ENCODE measurements around the gene SMARCA2.

The SMARCA2 gene

DNA sequence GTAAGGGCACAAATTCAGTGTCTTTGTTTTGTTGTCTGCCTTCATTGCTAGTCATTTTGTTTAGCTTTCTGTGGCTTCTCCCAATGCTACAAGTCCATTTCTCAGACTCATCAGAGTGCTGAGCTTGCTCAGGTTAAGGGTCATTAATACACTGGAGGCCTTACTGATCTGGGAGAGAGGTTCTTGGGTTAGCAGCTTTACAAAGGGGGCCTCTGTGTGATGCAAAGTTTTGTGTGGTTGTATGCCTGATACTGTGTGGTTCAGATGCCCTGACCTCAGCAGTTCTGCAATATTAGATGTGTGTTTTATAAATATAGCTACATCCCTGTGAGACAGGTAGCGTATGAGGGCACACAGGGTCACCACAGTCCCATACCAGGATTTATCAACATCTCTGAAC lies 34.8 kb upstream of the SMARCA2 start:
- no peak for TF ChIP-seq EZH2 (IDR thresholded peaks at IDR 0.05)
- TF ChIP-seq POLR2AphosphoS5 (IDR thresholded peaks at IDR 0.05; ENCODE audit: borderline replicate concordance, low read depth, low read length) = no peak
- no peak for TF ChIP-seq FOXP2 (optimal IDR thresholded peaks at IDR 0.05; ENCODE audit: control extremely low read depth, extremely low read length, insufficient read depth)

GRCh38 chr9:1982074-1982473 lies 33.1 kb upstream of the SMARCA2 start:
- Histone ChIP-seq H3K27ac (no peak overlapping the region), H3K9ac (ENCODE audit: insufficient read length) (no peak overlapping the region), H3K4me3 (no peak overlapping the region), H3K36me3 (ENCODE audit: insufficient read depth, low read length) (no peaks in the 10 kb centered on the region), H3K9me3 (ENCODE audit: low read depth, low read length) (no peaks in the 10 kb centered on the region)
- TF ChIP-seq EZH2 (IDR thresholded peaks at IDR 0.05) = no peak
- no peak for TF ChIP-seq FOXP2 (optimal IDR thresholded peaks at IDR 0.05; ENCODE audit: control extremely low read depth, extremely low read length, insufficient read depth)
- TF ChIP-seq POLR2AphosphoS5 (IDR thresholded peaks at IDR 0.05; ENCODE audit: borderline replicate concordance, low read depth, low read length) = no peak
- no peak for DNase-seq (ENCODE audit: low read depth, low spot score)

More for the DNA sequence above, 34.8 kb upstream of the SMARCA2 start:
- H3K27ac ChIP-seq = peak overlapping the region; percentile 58
- H3K36me3 ChIP-seq (ENCODE audit: insufficient read depth, low read length) = no peaks in the 10 kb centered on the region
- DNase-seq (ENCODE audit: low read depth, low spot score) = no peak
- H3K9ac ChIP-seq (ENCODE audit: insufficient read length) = peak overlapping the region; percentile 56
- H3K9me3 ChIP-seq (ENCODE audit: low read depth, low read length) = no peaks in the 10 kb centered on the region
- peak overlapping the region; percentile 63 for H3K4me3 ChIP-seq

DNA sequence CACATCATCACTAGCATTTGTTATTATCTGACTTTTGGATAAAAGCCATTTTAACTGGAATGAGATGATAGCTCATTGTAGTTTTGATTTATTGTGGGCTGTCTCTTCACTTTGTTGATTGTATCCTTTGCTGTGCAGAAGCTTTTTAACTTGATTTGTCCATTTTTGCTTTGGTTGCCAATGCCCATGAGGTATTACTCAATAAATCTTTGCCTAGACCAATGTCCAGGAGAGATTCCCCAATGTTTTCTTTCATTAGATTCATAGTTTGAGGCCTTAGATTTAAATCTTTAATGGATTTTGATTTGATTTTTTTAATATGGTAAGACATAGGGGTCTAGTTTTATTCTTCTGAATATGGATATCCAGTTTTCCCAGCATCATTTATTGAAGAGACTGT lies 28.8 kb upstream of the SMARCA2 start:
- no peak for DNase-seq (ENCODE audit: low read depth, low spot score)
- no peak overlapping the region for H3K4me3 ChIP-seq
- no peak overlapping the region for H3K27ac ChIP-seq
- no peaks in the 10 kb centered on the region for H3K36me3 ChIP-seq (ENCODE audit: insufficient read depth, low read length)
- no peak for TF ChIP-seq EZH2 (IDR thresholded peaks at IDR 0.05)
- no peak for TF ChIP-seq POLR2AphosphoS5 (IDR thresholded peaks at IDR 0.05; ENCODE audit: borderline replicate concordance, low read depth, low read length)
- TF ChIP-seq FOXP2 (optimal IDR thresholded peaks at IDR 0.05; ENCODE audit: control extremely low read depth, extremely low read length, insufficient read depth) = no peak
- no peaks in the 10 kb centered on the region for H3K9me3 ChIP-seq (ENCODE audit: low read depth, low read length)
- no peak overlapping the region for H3K9ac ChIP-seq (ENCODE audit: insufficient read length)

GRCh38 chr9:1989500-1989899 lies 25.6 kb upstream of the SMARCA2 start:
- no peak for TF ChIP-seq POLR2AphosphoS5 (IDR thresholded peaks at IDR 0.05; ENCODE audit: borderline replicate concordance, low read depth, low read length)
- H3K36me3 ChIP-seq (ENCODE audit: insufficient read depth, low read length) = no peaks in the 10 kb centered on the region
- H3K9me3 ChIP-seq (ENCODE audit: low read depth, low read length) = no peaks in the 10 kb centered on the region
- H3K27ac ChIP-seq = no peak overlapping the region
- no peak overlapping the region for H3K9ac ChIP-seq (ENCODE audit: insufficient read length)
- H3K4me3 ChIP-seq = no peak overlapping the region
- DNase-seq (ENCODE audit: low read depth, low spot score) = no peak

DNA sequence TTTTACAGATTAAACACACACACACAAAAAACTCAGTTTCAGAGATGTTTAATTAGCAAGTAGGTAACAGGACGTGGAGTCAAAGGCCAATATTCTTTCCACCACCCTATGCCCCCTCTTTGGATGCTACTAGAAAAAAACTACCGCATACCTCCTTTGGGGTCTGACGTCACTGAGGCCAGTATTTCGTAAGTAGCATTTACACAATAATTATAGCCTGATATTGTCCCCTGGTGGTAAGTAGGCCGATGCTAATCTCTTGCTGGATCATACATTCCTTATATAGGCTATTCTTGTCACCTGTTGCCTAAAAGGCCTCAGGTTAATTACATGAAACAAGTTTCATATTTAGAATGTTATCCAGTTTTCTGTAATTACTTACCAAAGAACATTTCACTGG lies 21.0 kb upstream of the SMARCA2 start:
- no peak overlapping the region for H3K9ac ChIP-seq (ENCODE audit: insufficient read length)
- peak overlapping the region; percentile 95 for H3K27ac ChIP-seq
- no peak for TF ChIP-seq EZH2 (IDR thresholded peaks at IDR 0.05)
- TF ChIP-seq POLR2AphosphoS5 (IDR thresholded peaks at IDR 0.05; ENCODE audit: borderline replicate concordance, low read depth, low read length) = no peak
- no peak for TF ChIP-seq FOXP2 (optimal IDR thresholded peaks at IDR 0.05; ENCODE audit: control extremely low read depth, extremely low read length, insufficient read depth)
- DNase-seq (ENCODE audit: low read depth, low spot score) = no peak
- no peaks in the 10 kb centered on the region for H3K36me3 ChIP-seq (ENCODE audit: insufficient read depth, low read length)
- H3K9me3 ChIP-seq (ENCODE audit: low read depth, low read length) = no peaks in the 10 kb centered on the region
- no peak overlapping the region for H3K4me3 ChIP-seq

DNA sequence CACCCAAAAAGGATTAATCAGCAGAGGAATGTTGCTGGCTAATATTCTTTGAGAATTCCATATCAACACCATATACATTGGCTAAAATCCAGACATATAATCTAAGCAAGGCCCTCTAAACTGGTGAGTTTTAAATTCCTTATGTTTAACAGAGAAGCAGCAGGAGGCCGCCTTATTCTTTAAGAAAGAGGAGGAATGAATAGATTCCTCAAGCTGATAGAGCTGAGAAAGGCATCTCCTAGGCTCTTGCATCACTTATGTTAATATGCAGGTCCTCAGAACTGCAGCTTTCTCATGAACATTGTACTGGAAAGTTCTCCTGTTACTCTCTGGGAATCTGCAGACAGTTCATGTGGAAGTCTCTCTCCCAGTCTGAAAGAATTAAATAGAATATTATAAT lies 20.1 kb upstream of the SMARCA2 start:
- H3K9me3 ChIP-seq (ENCODE audit: low read depth, low read length) = no peaks in the 10 kb centered on the region
- no peak overlapping the region for H3K9ac ChIP-seq (ENCODE audit: insufficient read length)
- H3K27ac ChIP-seq = peak overlapping the region; percentile 95
- peak; percentile 92 for DNase-seq (ENCODE audit: low read depth, low spot score)
- TF ChIP-seq EZH2 (IDR thresholded peaks at IDR 0.05) (no peak), FOXP2 (optimal IDR thresholded peaks at IDR 0.05; ENCODE audit: control extremely low read depth, extremely low read length, insufficient read depth) (no peak), POLR2AphosphoS5 (IDR thresholded peaks at IDR 0.05; ENCODE audit: borderline replicate concordance, low read depth, low read length) (no peak)
- H3K4me3 ChIP-seq = peak overlapping the region; percentile 53
- H3K36me3 ChIP-seq (ENCODE audit: insufficient read depth, low read length) = no peaks in the 10 kb centered on the region

GRCh38 chr9:1996156-1996555 lies 19.0 kb upstream of the SMARCA2 start:
- no peak for DNase-seq (ENCODE audit: low read depth, low spot score)
- no peak for TF ChIP-seq POLR2AphosphoS5 (IDR thresholded peaks at IDR 0.05; ENCODE audit: borderline replicate concordance, low read depth, low read length)
- TF ChIP-seq FOXP2 (optimal IDR thresholded peaks at IDR 0.05; ENCODE audit: control extremely low read depth, extremely low read length, insufficient read depth) = no peak
- no peak for TF ChIP-seq EZH2 (IDR thresholded peaks at IDR 0.05)
- Histone ChIP-seq H3K27ac (peak overlapping the region; percentile 95; the same call in 1 of the 2 replicates), H3K4me3 (no peak overlapping the region), H3K9me3 (ENCODE audit: low read depth, low read length) (no peaks in the 10 kb centered on the region), H3K36me3 (ENCODE audit: insufficient read depth, low read length) (no peaks in the 10 kb centered on the region), H3K9ac (ENCODE audit: insufficient read length) (no peak overlapping the region)

DNA sequence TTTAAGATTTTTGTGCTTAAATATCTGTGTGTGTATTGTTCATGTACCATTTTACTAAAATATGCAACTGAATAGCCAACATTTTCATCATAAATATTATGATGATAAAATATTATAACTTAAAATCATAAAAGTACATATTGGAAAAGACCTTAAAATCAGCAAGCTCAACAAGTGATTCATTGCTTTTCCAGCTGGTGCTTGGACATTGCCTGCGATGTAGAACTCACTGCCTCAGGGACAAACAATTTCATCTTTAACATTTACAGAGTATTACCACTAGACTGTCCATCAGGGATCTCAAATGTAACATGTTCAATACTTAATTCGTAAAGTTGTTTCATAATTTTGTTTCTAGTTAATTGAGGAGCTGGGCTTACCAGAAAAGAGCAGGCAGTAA lies 17.5 kb upstream of the SMARCA2 start:
- no peaks in the 10 kb centered on the region for H3K36me3 ChIP-seq (ENCODE audit: insufficient read depth, low read length)
- DNase-seq (ENCODE audit: low read depth, low spot score) = no peak
- no peak overlapping the region for H3K27ac ChIP-seq
- TF ChIP-seq EZH2 (IDR thresholded peaks at IDR 0.05) (no peak), FOXP2 (optimal IDR thresholded peaks at IDR 0.05; ENCODE audit: control extremely low read depth, extremely low read length, insufficient read depth) (no peak), POLR2AphosphoS5 (IDR thresholded peaks at IDR 0.05; ENCODE audit: borderline replicate concordance, low read depth, low read length) (no peak)
- no peak overlapping the region for H3K9ac ChIP-seq (ENCODE audit: insufficient read length)
- H3K4me3 ChIP-seq = no peak overlapping the region
- H3K9me3 ChIP-seq (ENCODE audit: low read depth, low read length) = no peaks in the 10 kb centered on the region

GRCh38 chr9:1998111-1998510 lies 17.0 kb upstream of the SMARCA2 start:
- Histone ChIP-seq H3K9me3 (ENCODE audit: low read depth, low read length) (no peaks in the 10 kb centered on the region), H3K9ac (ENCODE audit: insufficient read length) (no peak overlapping the region), H3K36me3 (ENCODE audit: insufficient read depth, low read length) (no peaks in the 10 kb centered on the region), H3K27ac (no peak overlapping the region), H3K4me3 (no peak overlapping the region)
- no peak for DNase-seq (ENCODE audit: low read depth, low spot score)
- TF ChIP-seq FOXP2 (optimal IDR thresholded peaks at IDR 0.05; ENCODE audit: control extremely low read depth, extremely low read length, insufficient read depth) = no peak
- TF ChIP-seq POLR2AphosphoS5 (IDR thresholded peaks at IDR 0.05; ENCODE audit: borderline replicate concordance, low read depth, low read length) = no peak
- no peak for TF ChIP-seq EZH2 (IDR thresholded peaks at IDR 0.05)
